ENCODE results near the gene CD200R1L.
A peak's percentile ranks its signal among the peaks of the same experiment; 100 is the strongest.
"Not testable (repeated sequence)": the region's sequence is repeated elsewhere in the genome, so short reads cannot be mapped to it uniquely, and the experiment has no call there.

CD200R1L gene, protein sequence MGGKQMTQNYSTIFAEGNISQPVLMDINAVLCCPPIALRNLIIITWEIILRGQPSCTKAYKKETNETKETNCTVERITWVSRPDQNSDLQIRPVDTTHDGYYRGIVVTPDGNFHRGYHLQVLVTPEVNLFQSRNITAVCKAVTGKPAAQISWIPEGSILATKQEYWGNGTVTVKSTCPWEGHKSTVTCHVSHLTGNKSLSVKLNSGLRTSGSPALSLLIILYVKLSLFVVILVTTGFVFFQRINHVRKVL

DNA sequence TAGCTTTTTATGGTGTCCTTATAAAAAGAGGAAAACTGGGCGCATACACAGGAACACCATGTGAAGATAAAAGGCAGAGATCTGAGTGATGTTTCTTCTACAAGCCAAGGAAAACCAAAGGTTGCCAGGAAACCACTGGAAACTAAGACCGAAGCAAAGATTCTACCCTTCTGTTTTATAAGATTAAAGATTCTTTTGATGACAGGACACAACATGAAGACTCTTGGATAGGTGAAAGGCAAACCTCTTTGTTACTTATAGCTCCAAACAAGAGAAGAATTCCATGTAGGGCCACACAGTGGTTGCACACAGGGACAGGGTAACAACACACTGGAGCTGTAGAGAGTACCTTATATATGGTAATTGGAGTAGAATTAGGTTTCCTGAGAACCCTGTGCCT lies at the start of gene CD200R1L:
Gene CD200R1L, minus strand, starts transcription at position 101 of the 400 bp plus-strand sequence. CDS start 17,497 bp downstream, outside the sequence.
- no peak for DNase-seq (ENCODE audit: low read depth)

DNA sequence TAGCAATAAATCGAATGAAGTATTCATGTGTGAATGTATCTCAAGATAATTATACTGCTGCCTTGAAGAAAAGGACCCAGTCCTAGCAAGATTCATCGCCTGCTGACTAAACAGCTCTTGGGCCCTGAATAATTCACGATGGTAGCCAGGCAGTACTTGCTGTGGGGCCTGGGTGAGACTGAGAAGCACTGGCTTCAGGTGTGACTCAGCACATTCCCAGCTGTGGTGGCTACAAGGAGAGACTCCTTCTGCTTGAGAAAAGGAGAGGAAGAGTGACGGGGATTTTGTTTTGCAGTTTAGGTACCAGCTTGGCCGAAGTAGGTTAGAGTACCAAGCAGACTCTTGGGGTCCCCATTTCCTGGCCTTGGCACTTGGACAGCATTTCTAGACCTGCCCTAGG lies 47.6 kb upstream of the CD200R1L start:
- DNase-seq (ENCODE audit: low read depth): no peak

DNA sequence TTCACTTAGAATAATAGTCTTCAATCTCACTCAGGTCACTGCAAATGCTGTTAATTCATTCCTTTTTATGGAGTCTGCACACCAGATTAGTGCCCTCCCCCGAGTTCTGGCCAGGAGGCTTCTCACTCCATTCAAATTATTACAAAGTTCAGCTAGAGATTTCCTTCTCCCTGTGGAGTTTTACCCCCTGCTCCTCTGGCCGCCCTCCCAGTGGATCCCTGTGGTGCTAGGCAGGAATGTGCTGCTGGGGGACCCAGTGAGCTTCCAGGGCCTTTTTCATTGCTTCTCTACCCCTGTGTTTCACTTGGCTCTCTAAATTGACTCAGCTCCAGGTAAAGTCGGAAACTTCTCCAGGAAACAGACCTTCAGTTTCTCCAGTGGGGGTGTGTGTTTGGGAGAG lies 42.7 kb upstream of the CD200R1L start:
- no peak for DNase-seq (ENCODE audit: low read depth)

DNA sequence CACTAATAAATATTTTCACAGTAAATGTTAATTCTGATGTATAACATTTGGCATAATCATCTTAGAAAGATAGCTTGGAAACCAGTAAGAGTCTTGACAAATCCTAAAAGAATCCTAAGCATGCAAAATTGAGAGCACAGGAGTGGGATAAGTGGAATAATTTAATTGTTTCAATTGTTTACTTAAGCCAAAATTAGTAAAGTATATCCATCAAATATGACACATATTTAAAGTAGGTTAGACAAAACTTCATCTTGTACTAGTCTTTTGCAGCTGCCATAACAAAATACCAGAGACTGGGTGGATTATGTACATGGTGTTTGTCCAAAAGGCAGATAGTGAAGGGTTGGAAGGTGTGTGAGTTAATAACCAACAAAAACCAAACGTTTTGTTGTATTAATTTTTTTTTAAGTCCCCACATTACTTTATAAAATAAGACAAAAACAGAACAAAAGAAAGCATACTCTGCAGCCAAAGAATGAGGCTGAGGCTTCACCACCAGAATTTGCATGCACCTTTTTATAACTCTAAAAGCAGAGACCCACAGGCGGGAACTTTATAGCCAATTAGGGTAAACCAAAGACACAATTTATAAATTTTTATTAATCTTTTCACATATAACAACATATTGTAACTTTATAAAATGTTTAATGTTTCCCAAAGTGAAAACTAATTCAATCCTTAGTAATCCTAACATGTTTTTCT lies 41.9 kb upstream of the CD200R1L start:
- DNase-seq (ENCODE audit: low read depth): no peak

DNA sequence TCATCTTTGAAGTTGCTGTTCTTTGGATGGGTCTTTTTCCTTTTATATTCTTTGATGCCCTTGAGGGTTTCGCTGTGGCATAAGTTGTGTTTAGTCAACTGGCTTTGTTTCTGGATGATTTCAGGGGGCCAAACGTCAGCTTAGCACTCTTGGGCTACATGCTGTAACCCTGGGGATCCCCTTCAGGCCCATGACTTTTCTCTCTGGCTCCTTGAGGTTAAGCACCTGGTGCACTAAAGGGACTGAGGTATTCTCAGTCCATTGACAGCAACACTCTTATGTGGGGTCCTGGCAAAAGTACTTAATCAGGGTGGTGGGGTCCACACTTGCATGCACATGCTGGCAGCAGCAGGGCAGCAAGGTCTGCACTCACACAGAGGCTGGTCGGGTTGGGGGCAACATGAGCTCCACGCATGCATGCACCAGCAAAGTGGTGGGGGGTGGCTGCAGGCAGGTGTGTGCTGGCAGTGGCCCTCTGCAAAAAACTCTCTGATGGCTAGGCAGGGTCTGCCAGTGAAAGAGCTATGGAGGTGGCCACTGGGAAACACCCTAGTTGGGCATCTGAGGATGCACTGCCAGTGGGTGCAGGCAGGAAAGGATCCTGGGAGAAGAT lies 38.1 kb upstream of the CD200R1L start:
- no peak for DNase-seq (ENCODE audit: low read depth)

DNA sequence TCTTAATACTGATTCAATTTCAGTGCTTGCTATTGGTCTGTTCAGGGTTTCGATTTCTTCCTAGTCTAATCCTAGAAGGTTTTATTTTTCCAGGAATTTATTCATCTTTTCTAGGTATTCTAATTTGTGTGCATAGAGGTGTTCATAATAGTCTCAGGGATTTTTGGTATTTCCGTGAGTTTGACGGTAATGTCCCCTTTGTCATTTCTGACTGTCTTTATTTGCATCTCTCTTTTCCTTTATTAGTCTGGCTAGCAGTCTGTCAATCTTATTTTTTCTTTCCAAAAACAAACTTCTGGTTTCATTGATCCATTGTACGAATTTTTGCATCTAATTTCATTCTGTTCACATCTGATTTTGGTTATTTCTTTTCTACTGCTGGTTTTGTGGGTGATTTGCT lies 35.2 kb upstream of the CD200R1L start:
- no peak for DNase-seq (ENCODE audit: low read depth)

DNA sequence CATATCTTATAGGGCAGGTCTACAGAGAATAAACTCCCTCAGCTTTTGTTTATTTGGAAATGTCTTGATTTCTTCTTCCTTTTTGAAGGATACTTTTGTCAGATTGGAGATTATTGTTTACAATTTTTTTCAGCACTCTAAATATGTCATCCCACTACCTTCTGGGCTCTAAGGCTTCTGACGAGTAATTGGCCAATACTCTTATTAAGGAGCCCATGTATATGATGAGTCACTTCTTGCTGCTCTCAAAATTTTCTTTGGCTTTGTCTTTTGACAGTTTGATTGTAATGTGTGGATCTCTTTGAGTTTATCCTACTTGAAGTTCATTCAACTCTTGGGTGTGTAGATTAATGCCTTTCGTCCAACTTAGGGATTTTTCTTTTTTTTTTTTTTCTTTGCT lies 28.9 kb upstream of the CD200R1L start:
- DNase-seq (ENCODE audit: low read depth): no peak

DNA sequence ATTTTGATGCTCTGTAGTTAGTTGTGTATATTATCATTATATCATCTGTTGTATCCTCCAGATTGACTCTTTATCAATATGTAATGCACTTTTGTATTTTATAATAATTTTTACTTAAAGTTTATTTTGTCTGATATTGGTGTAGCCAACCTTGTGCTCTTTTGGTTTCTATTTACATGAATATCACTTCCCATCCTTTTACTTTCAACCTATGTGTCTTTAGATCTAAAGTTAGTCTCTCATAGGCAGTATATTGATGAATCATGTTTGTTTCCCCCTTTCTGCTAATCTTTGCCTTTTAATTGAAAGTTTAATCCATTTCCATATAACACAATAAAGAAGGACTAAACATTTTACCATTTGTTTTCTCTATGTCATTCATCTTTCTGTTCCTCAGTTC lies 28.1 kb upstream of the CD200R1L start:
- no peak for DNase-seq (ENCODE audit: low read depth)

DNA sequence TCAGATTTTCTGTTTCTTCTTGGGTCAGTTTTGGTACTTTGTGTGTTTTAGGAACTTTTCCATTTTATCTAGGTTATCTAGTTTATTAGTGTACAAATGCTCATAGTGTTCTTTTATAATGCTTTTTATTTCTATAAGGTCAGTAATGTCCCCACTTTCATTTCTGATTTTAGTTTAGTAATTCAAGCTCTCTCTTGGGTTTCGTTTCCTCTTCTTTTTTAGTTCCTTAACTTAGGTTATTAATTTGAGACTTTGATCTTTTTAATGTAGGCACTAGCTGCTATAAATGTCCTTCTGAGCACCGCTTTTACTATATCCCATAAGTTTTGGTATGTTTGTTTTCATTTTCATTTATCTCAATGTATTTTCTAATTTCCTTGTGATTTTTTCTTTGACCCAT lies 27.0 kb upstream of the CD200R1L start:
- no peak for DNase-seq (ENCODE audit: low read depth)

DNA sequence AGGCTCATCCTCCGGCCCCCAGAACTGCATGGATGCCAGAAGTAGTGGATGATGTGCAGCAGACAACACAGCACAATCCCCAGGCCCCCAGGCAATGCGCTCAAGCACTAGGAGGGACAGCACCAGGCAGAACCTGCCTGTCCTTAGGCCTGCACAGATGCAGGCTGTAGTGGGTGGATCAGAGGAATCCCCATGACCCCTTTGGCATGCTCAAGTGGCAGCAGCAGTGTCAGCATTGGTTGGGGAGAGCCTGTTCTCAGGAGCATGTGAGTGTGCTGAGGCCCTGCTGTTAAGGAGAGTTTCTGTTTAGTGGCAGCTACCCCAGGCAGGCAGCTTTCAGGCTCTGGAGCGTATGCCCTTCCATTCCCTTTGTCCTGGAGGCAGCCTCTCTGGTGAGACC lies 25.1 kb upstream of the CD200R1L start:
- DNase-seq (ENCODE audit: low read depth): no peak

DNA sequence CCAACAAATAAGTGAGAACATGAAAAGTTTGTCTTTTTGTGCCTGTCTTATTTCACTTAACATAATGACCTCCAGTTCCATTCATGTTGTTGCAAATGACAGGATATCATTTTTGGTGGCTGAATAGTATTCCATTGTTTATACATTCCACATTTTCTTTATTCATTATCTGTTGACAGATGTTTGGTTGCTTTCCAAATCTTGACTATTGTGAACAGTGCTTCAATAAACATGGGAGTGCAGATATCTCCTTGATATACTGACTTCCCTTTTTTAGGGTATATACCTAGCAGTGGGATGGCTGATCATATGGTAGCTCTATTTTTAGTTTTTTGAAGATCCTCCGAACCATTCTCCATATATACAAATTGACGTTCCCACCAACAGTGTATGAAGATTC lies 19.1 kb upstream of the CD200R1L start:
- DNase-seq (ENCODE audit: low read depth): no peak

DNA sequence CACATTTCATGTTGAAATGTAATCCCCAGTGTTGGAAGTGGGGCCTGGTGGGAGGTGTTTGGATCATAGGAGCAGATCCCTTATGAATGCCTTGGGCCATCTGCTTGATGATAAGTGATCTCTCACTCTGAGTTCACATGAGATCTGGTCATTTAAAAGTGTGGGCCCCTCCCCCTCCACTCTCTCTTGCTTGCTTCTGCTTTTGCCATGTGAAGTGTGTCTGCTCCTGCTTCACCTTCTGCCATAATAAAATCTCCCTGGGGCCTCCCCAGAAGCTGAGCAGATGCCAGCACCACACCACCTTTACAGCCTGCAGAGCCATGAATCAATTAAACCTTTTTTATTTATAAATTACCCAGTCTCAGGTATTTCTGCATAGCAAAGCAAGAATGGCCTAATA lies 14.2 kb upstream of the CD200R1L start:
- no peak for DNase-seq (ENCODE audit: low read depth)

DNA sequence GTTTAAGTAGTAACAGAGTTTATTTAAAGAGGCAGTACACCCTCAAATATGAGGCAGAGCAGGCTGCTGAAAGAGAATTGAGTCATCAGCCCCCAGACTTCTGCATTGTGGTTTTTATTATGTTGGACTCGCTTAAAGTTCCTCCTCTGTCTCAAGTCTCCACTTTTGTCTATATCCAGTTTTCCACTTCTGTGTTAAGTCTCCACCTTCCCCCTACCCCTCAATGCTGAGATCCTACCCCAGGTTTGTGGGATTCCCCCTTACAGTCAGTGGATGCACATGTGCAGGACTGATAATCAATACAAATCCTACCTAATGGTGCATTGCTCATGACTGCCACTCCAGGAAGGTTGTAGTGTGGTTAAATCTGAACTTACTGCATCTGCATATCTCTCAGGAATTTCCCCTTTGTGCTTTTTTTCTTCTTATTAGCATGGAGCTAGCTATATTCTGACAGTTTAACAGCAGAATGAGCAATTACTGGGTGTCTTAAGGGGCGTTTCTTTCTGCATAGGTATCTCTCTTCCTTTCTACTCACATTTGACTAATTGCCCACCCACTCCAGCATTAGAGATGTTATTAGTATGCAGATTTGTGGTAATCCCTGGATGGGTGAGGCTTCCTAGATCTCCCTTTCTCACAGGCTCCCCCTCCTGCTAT lies 11.9 kb upstream of the CD200R1L start:
- no peak for DNase-seq (ENCODE audit: low read depth)

DNA sequence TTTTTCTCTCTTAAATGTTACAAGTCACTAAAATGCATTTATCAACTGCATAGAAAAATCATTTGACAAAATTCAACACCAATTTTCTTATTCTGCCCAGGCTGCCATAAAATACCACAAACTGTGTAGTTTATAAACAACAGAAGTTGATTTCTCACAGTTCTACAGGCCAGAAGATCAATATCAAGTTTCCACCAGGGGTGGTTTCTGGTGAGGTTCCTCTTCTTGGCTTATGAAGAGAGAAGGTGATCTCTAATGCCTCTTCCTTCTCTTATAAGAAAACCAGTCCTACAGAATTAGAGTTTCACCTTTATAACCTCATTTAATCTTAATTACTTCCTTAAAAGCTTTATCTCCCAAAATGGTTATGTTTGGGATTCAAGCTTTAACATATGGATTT lies 10.9 kb upstream of the CD200R1L start:
- no peak for DNase-seq (ENCODE audit: low read depth)

DNA sequence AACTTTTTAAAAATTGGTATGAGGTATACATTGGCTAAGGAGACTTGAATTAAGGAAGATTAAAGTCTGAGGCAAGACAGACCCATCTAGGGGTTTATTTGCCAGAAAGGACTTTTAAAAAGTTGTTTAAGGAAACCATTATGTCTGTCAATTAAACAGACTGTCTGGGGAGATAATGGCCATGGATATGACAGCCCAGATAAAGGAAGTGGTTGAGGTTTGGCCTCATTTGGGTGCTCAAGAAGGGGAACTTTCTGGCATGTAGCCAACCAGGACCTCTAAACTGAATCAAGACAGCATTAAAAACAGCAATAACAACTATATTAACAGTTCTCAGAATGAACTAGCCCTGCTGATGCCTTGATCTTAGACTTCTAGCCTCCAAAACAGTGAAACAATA lies 9.9 kb upstream of the CD200R1L start:
- DNase-seq (ENCODE audit: low read depth): no peak

DNA sequence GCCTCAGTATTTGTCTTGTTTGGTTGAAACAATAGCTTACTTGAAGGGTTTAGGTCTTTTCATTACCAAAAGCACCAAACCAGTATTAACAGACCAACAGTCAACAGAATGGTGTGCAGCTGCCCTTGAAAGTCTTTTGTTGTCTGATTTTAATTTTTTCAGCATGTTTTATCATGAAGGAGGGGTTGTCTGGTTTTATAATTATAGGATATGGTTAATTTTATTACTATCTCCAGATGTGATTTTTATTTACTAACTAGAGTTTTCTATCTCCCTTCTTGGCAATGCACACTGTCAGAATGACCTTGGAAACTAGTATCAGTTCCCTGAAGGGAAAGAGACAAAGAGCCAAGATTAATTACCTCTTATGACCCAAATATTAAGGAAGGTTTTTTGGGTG lies 9.2 kb upstream of the CD200R1L start:
- no peak for DNase-seq (ENCODE audit: low read depth)

DNA sequence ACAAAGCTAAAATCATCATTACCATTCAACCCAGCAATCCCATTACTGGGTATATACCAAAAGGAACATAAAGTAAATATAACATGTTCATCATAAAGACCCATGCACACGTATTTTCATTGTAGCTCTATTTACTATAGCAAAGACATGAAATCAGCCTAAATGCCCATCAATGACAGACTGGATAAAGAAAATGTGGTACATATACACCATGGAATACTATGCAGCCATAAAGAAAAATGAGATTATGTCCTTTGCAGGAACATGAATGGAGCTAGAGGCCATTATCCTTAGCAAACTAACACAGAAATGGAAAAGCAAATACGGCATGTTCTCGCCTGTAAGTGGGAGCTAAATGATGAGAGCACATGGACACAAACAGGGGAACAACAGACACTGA lies 8.4 kb upstream of the CD200R1L start:
- DNase-seq (ENCODE audit: low read depth): not testable (repeated sequence)

DNA sequence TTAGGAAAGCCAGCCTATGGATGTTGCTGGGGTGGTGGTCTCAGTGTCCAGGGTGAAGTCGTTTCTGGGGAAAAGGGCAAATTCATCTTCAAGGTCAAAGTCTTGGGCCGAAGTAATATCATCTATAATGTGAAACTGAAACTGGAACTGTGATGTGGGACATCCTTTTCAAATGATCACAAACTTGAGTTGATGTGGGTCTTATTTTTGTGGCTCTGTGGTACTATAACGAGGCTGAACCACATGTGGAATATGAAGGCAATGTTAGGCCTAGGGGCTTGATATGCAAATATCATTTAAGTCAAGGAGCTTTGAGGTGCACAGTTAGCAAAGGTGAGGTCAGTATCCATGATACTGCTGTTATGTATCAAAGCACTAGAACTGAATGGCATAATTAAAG lies 1.5 kb upstream of the CD200R1L start:
- no peak for DNase-seq (ENCODE audit: low read depth)

DNA sequence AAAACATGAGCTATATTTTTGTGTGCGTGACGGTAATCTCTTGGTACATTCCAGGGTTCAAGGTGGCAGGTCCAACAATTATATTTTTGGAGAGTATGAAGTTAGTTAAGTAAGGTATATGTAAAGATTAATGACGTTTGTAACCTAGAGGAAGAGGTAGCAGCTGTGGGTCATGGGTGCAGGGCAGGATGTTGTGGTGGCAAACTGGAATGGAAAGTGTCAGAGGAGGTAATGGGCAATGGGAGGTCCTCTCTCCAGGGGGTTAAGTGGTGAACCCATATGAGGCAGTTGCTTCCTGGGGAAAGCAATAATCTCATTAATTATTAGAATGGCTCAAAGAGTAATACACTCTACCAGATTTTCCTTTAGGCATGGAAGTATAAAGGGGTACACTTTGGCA lies 1.0 kb upstream of the CD200R1L start:
- DNase-seq (ENCODE audit: low read depth): no peak

DNA sequence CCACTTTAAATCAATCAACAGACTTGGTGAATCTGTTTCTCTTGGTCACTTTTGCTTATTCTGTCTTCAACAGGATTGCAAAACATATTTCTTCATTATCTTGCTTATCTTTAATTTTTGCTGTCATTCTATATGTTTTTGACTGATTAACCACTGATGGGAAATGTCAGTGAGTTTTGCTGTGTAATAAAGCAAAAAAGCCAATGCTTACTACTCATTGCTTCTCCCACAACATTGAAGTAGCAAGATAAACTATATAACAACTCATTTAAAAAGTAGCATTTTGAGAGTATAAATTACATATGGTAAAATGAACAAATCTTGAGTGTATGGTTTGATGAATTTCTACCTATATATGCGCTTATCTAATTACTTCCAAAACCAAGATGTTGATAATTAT lies 892 bp downstream of the CD200R1L start:
- DNase-seq (ENCODE audit: low read depth): no peak

DNA sequence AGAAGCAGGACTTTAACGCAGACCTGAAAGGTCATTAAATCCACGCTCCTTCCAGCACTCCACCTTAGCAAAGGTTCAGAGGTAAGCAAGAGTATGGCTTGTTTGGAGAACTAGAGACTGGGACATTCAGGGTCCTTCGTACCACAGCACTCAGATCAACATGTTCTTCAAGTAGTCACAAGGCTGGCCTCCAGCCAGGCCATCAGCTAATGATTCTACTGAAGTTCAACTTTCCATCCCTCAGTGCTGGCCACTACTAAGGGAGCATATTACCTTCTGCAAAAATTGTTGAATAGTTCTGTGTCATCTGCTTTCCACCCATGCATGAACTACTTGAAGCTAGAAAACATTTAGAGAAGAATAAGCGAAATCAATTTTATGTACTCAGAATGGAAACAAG lies 17.6 kb downstream of the CD200R1L start:
- no peak for DNase-seq (ENCODE audit: low read depth)

DNA sequence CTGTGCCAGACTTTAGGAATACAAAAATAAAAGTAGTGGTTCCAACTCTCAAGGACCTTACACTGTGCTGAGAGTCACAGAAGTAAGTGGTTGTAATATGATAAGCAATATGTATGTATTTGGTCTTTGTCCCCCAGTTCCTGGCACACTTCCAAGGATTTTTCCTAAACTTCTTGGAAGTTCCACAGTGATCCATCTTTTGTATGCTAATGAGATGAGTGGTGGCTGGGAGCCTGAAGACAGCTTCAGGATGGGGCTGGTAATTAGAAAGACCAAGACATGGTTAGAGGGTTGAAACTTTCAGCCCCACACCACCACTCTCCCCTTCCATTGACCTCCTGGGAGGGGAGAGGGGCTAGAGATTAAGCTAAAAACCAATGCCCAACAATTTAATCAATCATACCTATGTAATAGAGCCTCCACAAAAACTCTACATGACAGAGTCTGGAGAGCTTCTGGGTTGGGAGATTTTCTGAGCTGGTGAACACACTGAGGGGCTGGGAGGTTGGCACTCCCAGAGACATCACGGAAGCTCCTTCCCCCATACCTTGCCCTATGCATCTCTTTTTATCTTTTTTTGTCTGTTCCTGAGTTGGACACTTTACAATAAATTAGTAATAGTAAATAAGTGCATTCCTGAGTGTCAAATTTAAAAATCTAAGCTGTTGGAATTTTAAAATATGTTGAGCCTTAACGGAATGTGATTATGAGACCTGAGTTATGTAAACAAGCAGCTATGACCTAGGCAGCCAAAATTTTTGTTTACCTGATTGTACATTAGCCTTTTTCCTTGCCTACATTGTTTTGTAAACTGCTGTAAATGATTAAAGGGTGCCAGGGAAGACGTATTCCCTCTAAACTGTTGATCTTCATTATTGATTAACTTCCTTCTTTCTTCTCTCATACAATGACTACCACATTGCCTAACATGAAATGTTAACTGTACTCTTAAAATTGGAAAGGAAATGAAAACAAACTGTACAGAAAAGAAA lies 24.3 kb downstream of the CD200R1L start:
- DNase-seq (ENCODE audit: low read depth): peak; percentile 34

Measured in fibroblast of gingiva (primary cell).